CD4-positive, CD25-positive, alpha-beta regulatory T cell (primary cell): ENCODE data around the gene PRR7. TPM values are rescaled to one million over a fixed set of nuclear protein-coding genes. Genes with fewer than 3 reads are reported as not detected.

ENCODE experiments used
- ATAC-seq, 2 donors: fragments of 150-1000 bp; cut with Tn5 transposase; one replicate each; pipeline ENCODE4 v1.10.0; 2021; ENCODE audit warnings: low read depth in 2 of 2, moderate number of reproducible peaks in 2 of 2, moderate library complexity in 1 of 2
- DNase-seq, 3 donors: peaks; one replicate each; pipeline versions ENCODE4 v3.0.0 to v3.0.0-alpha.2; 2012 to 2022; ENCODE audit warnings: mixed read lengths in 1 of 3
- H3K27ac ChIP-seq: one replicate; pipeline ENCODE4 v1.7.0; 2013; ENCODE audit warnings: mild to moderate bottlenecking, low read length; ENCODE audit not compliant: insufficient read depth, poor library complexity, severe bottlenecking
- H3K27me3 ChIP-seq: one replicate; pipeline ENCODE4 v1.7.0; 2013; ENCODE audit warnings: low read length; ENCODE audit not compliant: control insufficient read depth, insufficient read depth
- H3K36me3 ChIP-seq: one replicate; pipeline ENCODE4 v1.7.0; 2013; ENCODE audit warnings: mild to moderate bottlenecking, low read length, moderate library complexity; ENCODE audit not compliant: control insufficient read depth, insufficient read depth
- H3K4me1 ChIP-seq: 2 replicates; pipeline ENCODE4 v1.7.0; 2013; ENCODE audit warnings: mild to moderate bottlenecking, low read length; ENCODE audit not compliant: insufficient read depth, control insufficient read depth, poor library complexity, severe bottlenecking
- H3K4me3 ChIP-seq: one replicate; pipeline ENCODE4 v1.7.0; 2013; ENCODE audit warnings: low read depth, mild to moderate bottlenecking, low read length, moderate library complexity
- H3K9me3 ChIP-seq, 2 experiments: 1 replicate in 1 of 2; 2 replicates in 1 of 2; pipeline ENCODE4 v1.7.0; 2013; ENCODE audit warnings: low read length in 2 of 2, mild to moderate bottlenecking in 1 of 2, moderate library complexity in 1 of 2; ENCODE audit not compliant: control insufficient read depth in 2 of 2
- H3K27ac Mint-ChIP-seq, 3 donors: one replicate each; pipeline ENCODE4 v1.8.0; 2020 to 2022; ENCODE audit warnings: mild to moderate bottlenecking in 3 of 3, mixed read lengths in 3 of 3, moderate library complexity in 2 of 3
- H3K27me3 Mint-ChIP-seq: one replicate; pipeline ENCODE4 v1.8.0; 2022; ENCODE audit warnings: mild to moderate bottlenecking, mixed read lengths
- H3K36me3 Mint-ChIP-seq: one replicate; pipeline ENCODE4 v1.8.0; 2020; ENCODE audit warnings: mixed read lengths
- H3K4me1 Mint-ChIP-seq, 4 donors: one replicate each; pipeline ENCODE4 v1.8.0; 2020 to 2022; ENCODE audit warnings: mixed read lengths in 4 of 4, mild to moderate bottlenecking in 1 of 4
- H3K4me3 Mint-ChIP-seq, 4 donors: one replicate each; pipeline ENCODE4 v1.8.0; 2020 to 2022; ENCODE audit warnings: mild to moderate bottlenecking in 4 of 4, mixed read lengths in 4 of 4, moderate library complexity in 3 of 4
- H3K9me3 Mint-ChIP-seq, 7 donors: one replicate each; pipeline ENCODE4 v1.8.0; 2020 to 2022; ENCODE audit warnings: mixed read lengths in 7 of 7, mild to moderate bottlenecking in 3 of 7, moderate library complexity in 2 of 7
- polyA plus RNA-seq, 4 donors: library from polyadenylated mRNA; unstranded; fragments of 300-500 nt; fragmentation: Illumina TruSeq; gene quantifications; one replicate each; pipeline ENCODE4 v1.2.3, GENCODE V29; 2021
- total RNA-seq: library from RNA; stranded (reverse); gene quantifications from one replicate; pipeline ENCODE4 v1.2.3, GENCODE V29; 2022

PRR7 gene
- total and polyA plus RNA-seq, 5 donors from 2014 or later: 10.2 to 21.8 (median 12.6) TPM

GRCh38 chr5:177434942-177435738 is 11.5 kb upstream of the PRR7 start:
- peak overlapping the region; percentile 72 for H3K27ac ChIP-seq
- no peak overlapping the region for H3K4me3 ChIP-seq
- ATAC-seq (no peak), DNase-seq (no peak)
- no peaks in the 10 kb centered on the region for H3K27me3 Mint-ChIP-seq
- H3K4me1 ChIP-seq: peaks cover 86% of the 10 kb centered on the region
- H3K36me3 Mint-ChIP-seq: peaks cover 36% of the 10 kb centered on the region
- peak overlapping the region; percentile 21 to 61 (median 32) for H3K4me3 Mint-ChIP-seq
- no peaks in the 10 kb centered on the region for H3K9me3 ChIP-seq
- peaks cover 8 to 89% (median 40%) of the 10 kb centered on the region in 4 donors for H3K4me1 Mint-ChIP-seq
- H3K27ac Mint-ChIP-seq: peak overlapping the region in 2 of 3 donors; percentile 20 to 62
- no peaks in the 10 kb centered on the region for H3K9me3 Mint-ChIP-seq
- H3K36me3 ChIP-seq: peaks cover 76% of the 10 kb centered on the region
- H3K27me3 ChIP-seq: no peaks in the 10 kb centered on the region

- Mint-ChIP-seq H3K36me3 (peaks cover 34% of the 10 kb centered on the region), H3K27ac (peak overlapping the region in 1 of 3 donors; percentile 20)
- DNase-seq: no peak
Measured at GRCh38 chr5:177435847-177436536, 10.6 kb upstream of the PRR7 start.

GRCh38 chr5:177437623-177438022 is 9.0 kb upstream of the PRR7 start:
- ATAC-seq (no peak), DNase-seq (no peak)
- Mint-ChIP-seq H3K9me3 (no peaks in the 10 kb centered on the region), H3K36me3 (peaks cover 35% of the 10 kb centered on the region), H3K4me1 (peaks cover 12 to 85% (median 33%) of the 10 kb centered on the region in 4 donors), H3K27me3 (no peaks in the 10 kb centered on the region), H3K4me3 (peak overlapping the region in 2 of 4 donors; percentile 55 to 61), H3K27ac (peak overlapping the region; percentile 25 to 79 (median 60))
- peaks cover 80% of the 10 kb centered on the region for H3K36me3 ChIP-seq
- peaks cover 74% of the 10 kb centered on the region for H3K4me1 ChIP-seq
- H3K27ac ChIP-seq: peak overlapping the region; percentile 51
- no peak overlapping the region for H3K4me3 ChIP-seq
- H3K27me3 ChIP-seq: no peaks in the 10 kb centered on the region
- no peaks in the 10 kb centered on the region for H3K9me3 ChIP-seq

More at GRCh38 chr5:177435847-177436536, 10.6 kb upstream of the PRR7 start:
- H3K27me3 Mint-ChIP-seq: no peaks in the 10 kb centered on the region
- no peak overlapping the region for H3K27ac ChIP-seq
- peaks cover 86% of the 10 kb centered on the region for H3K4me1 ChIP-seq
- H3K4me1 Mint-ChIP-seq: peaks cover 12 to 86% (median 38%) of the 10 kb centered on the region in 4 donors
- H3K27me3 ChIP-seq: no peaks in the 10 kb centered on the region
- H3K9me3 ChIP-seq: no peaks in the 10 kb centered on the region
- H3K9me3 Mint-ChIP-seq: no peaks in the 10 kb centered on the region
- no peak overlapping the region for H3K4me3 ChIP-seq
- no peak for ATAC-seq
- no peak overlapping the region for H3K4me3 Mint-ChIP-seq
- H3K36me3 ChIP-seq: peaks cover 76% of the 10 kb centered on the region

- H3K27me3 Mint-ChIP-seq: no peaks in the 10 kb centered on the region
- no peak for ATAC-seq
- no peak for DNase-seq
- Histone ChIP-seq H3K9me3 (no peaks in the 10 kb centered on the region), H3K27ac (peak overlapping the region; percentile 43), H3K4me3 (no peak overlapping the region), H3K36me3 (peaks cover 72% of the 10 kb centered on the region), H3K27me3 (no peaks in the 10 kb centered on the region), H3K4me1 (peaks cover 68% of the 10 kb centered on the region)
- no peaks in the 10 kb centered on the region for H3K9me3 Mint-ChIP-seq
- peak overlapping the region; percentile 59 to 63 (median 60) for H3K27ac Mint-ChIP-seq
- H3K4me1 Mint-ChIP-seq: peaks cover 12 to 81% (median 33%) of the 10 kb centered on the region in 4 donors
- H3K36me3 Mint-ChIP-seq: peaks cover 35% of the 10 kb centered on the region
- H3K4me3 Mint-ChIP-seq: peak overlapping the region in 2 of 4 donors; percentile 13 to 61
Measured at GRCh38 chr5:177438468-177438867, 8.1 kb upstream of the PRR7 start.

GRCh38 chr5:177439518-177440053 is 7.0 kb upstream of the PRR7 start:
- DNase-seq (no peak), ATAC-seq (no peak)
- Mint-ChIP-seq H3K4me3 (peak overlapping the region in 3 of 4 donors; percentile 30 to 61 (median 38)), H3K4me1 (peaks cover 12 to 81% (median 32%) of the 10 kb centered on the region in 4 donors), H3K27me3 (no peaks in the 10 kb centered on the region), H3K9me3 (no peaks in the 10 kb centered on the region), H3K36me3 (peaks cover 31% of the 10 kb centered on the region), H3K27ac (peak overlapping the region; percentile 60 to 83 (median 73))
- H3K36me3 ChIP-seq: peaks cover 63% of the 10 kb centered on the region
- H3K27ac ChIP-seq: peak overlapping the region; percentile 82
- H3K4me3 ChIP-seq: peak overlapping the region; percentile 31
- H3K4me1 ChIP-seq: peaks cover 66% of the 10 kb centered on the region
- no peaks in the 10 kb centered on the region for H3K27me3 ChIP-seq
- no peaks in the 10 kb centered on the region for H3K9me3 ChIP-seq

GRCh38 chr5:177440211-177440989 is 6.2 kb upstream of the PRR7 start:
- peak; percentile 34 to 50 for ATAC-seq
- H3K27me3 Mint-ChIP-seq: no peaks in the 10 kb centered on the region
- Histone ChIP-seq H3K4me3 (peak overlapping the region; percentile 31), H3K27me3 (no peaks in the 10 kb centered on the region), H3K9me3 (no peaks in the 10 kb centered on the region), H3K4me1 (peaks cover 66% of the 10 kb centered on the region), H3K36me3 (peaks cover 55% of the 10 kb centered on the region), H3K27ac (peak overlapping the region; percentile 82)
- peak overlapping the region; percentile 12 to 61 (median 46) for H3K4me3 Mint-ChIP-seq
- H3K9me3 Mint-ChIP-seq: no peaks in the 10 kb centered on the region
- peaks cover 12 to 82% (median 38%) of the 10 kb centered on the region in 4 donors for H3K4me1 Mint-ChIP-seq
- H3K27ac Mint-ChIP-seq: peak overlapping the region; percentile 60 to 83 (median 73)
- DNase-seq: peak in 1 of 3 donors; percentile 48
- H3K36me3 Mint-ChIP-seq: peaks cover 30% of the 10 kb centered on the region
